ENCODE data around the gene SLC25A23.
A peak's percentile ranks its signal among the peaks of the same experiment; 100 is the strongest.

SLC25A23 gene

GRCh38 chr19:6476155-6476895 is 16.7 kb upstream of the SLC25A23 start:
- in situ Hi-C loops (cut with HindIII; ENCODE audit: low pct_ligation_motif_present, low sequenced_read_pairs): no loop called here
- H3K27ac ChIP-seq: no peak overlapping the region
- H3K27me3 ChIP-seq (replicated peaks): no peaks in the 10 kb centered on the region
- no peak overlapping the region for H3K4me3 ChIP-seq (ENCODE audit: low read depth, low read length)
- no peaks in the 10 kb centered on the region for H3K36me3 ChIP-seq (replicated peaks)
- TF ChIP-seq CTCF (IDR thresholded peaks at IDR 0.05; ENCODE audit: low read depth, low read length, missing control alignments): no peak
- peak; percentile 52 for DNase-seq

GRCh38 chr19:6475321-6476108 is 15.9 kb upstream of the SLC25A23 start:
- Histone ChIP-seq H3K36me3 (replicated peaks) (no peaks in the 10 kb centered on the region), H3K27me3 (replicated peaks) (no peaks in the 10 kb centered on the region), H3K27ac (no peak overlapping the region), H3K4me3 (ENCODE audit: low read depth, low read length) (no peak overlapping the region)
- in situ Hi-C loops (cut with HindIII; ENCODE audit: low pct_ligation_motif_present, low sequenced_read_pairs): no loop called here
- no peak for DNase-seq
- no peak for TF ChIP-seq CTCF (IDR thresholded peaks at IDR 0.05; ENCODE audit: low read depth, low read length, missing control alignments)

GRCh38 chr19:6473647-6474046 is 14.1 kb upstream of the SLC25A23 start:
- Histone ChIP-seq H3K27me3 (replicated peaks) (no peaks in the 10 kb centered on the region), H3K27ac (no peak overlapping the region), H3K4me3 (ENCODE audit: low read depth, low read length) (no peak overlapping the region), H3K36me3 (replicated peaks) (no peaks in the 10 kb centered on the region)
- no peak for TF ChIP-seq CTCF (IDR thresholded peaks at IDR 0.05; ENCODE audit: low read depth, low read length, missing control alignments)
- no peak for DNase-seq
- in situ Hi-C loops (cut with HindIII; ENCODE audit: low pct_ligation_motif_present, low sequenced_read_pairs): no loop called here

GRCh38 chr19:6472713-6473112 is 13.1 kb upstream of the SLC25A23 start:
- no peak overlapping the region for H3K4me3 ChIP-seq (ENCODE audit: low read depth, low read length)
- in situ Hi-C loops (cut with HindIII; ENCODE audit: low pct_ligation_motif_present, low sequenced_read_pairs): no loop called here
- TF ChIP-seq CTCF (IDR thresholded peaks at IDR 0.05; ENCODE audit: low read depth, low read length, missing control alignments): no peak
- H3K36me3 ChIP-seq (replicated peaks): no peaks in the 10 kb centered on the region
- no peak for DNase-seq
- no peaks in the 10 kb centered on the region for H3K27me3 ChIP-seq (replicated peaks)
- no peak overlapping the region for H3K27ac ChIP-seq

GRCh38 chr19:6471076-6471475 is 11.5 kb upstream of the SLC25A23 start:
- Histone ChIP-seq H3K27ac (no peak overlapping the region), H3K4me3 (ENCODE audit: low read depth, low read length) (no peak overlapping the region), H3K27me3 (replicated peaks) (no peaks in the 10 kb centered on the region), H3K36me3 (replicated peaks) (no peaks in the 10 kb centered on the region)
- in situ Hi-C loops (cut with HindIII; ENCODE audit: low pct_ligation_motif_present, low sequenced_read_pairs): no loop called here
- TF ChIP-seq CTCF (IDR thresholded peaks at IDR 0.05; ENCODE audit: low read depth, low read length, missing control alignments): no peak
- DNase-seq: no peak

Measured in brain microvascular endothelial cell (primary cell).